IPS-18c (cell line): ENCODE results near the gene GPANK1.

Experiments used
- H3K4me3 ChIP-seq: 2 replicates; pipeline ENCODE4 v1.7.0; 2013; ENCODE audit warnings: low read depth, mild to moderate bottlenecking, low read length, moderate library complexity; ENCODE audit not compliant: insufficient read depth
- H3K9me3 ChIP-seq: one replicate; pipeline ENCODE4 v1.6.1; 2013; ENCODE audit warnings: mild to moderate bottlenecking, low read length, moderate library complexity; ENCODE audit not compliant: control insufficient read depth, insufficient read depth

GPANK1 gene

DNA sequence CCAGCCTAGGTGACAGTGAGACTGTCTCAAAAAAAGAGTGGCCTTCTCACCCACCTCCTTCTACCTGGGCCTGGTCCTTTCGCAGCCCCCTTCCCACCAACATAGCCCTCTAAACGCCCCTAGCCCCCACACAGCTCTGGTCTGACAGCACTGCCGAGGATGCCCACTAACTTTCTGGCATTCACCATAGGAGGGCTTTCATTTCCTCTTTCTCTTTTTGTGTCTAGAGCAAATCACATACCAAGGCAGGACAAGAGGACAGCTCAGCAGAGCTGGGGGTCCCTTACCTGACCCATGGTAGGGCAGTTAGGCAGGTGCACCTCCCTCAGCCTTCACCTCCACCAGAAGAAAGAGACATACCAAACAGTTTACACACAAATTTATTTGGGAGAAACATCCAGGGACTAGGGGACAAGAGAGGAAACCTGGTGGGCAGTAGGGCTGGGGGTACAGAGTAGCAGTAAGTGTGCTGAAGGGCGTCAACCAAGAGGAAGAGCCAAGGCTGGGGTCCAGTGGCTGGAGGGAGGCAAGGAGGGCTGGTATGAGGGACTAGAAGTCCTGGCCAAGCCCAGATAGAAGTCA, 11.6 kb upstream of the GPANK1 start:
- Histone ChIP-seq H3K9me3 (peaks cover 6% of the 10 kb centered on the region), H3K4me3 (no peak overlapping the region)

DNA sequence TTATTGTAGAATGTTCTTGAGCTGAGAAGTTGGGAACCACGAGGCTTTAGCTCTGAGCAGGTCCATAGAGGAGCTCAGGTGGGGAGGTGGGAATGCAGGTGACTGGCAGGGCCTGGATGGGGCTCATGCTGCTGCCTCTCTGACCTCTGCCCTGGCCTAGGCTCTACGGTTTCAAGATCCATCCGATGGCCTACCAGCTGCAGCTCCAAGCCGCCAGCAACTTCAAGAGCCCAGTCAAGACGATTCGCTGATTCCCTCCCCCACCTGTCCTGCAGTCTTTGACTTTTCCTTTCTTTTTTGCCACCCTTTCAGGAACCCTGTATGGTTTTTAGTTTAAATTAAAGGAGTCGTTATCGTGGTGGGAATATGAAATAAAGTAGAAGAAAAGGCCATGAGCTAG, 4.9 kb upstream of the GPANK1 start, which contains the start of gene LY6G5B:
Gene LY6G5B, plus strand, starts transcription at position 301 of the 400 bp plus-strand sequence. CDS start 975 bp downstream, outside the sequence.
- Histone ChIP-seq H3K4me3 (no peak within 1 kb of the TSS), H3K9me3 (peaks cover 2% of the 10 kb centered on the region)

DNA sequence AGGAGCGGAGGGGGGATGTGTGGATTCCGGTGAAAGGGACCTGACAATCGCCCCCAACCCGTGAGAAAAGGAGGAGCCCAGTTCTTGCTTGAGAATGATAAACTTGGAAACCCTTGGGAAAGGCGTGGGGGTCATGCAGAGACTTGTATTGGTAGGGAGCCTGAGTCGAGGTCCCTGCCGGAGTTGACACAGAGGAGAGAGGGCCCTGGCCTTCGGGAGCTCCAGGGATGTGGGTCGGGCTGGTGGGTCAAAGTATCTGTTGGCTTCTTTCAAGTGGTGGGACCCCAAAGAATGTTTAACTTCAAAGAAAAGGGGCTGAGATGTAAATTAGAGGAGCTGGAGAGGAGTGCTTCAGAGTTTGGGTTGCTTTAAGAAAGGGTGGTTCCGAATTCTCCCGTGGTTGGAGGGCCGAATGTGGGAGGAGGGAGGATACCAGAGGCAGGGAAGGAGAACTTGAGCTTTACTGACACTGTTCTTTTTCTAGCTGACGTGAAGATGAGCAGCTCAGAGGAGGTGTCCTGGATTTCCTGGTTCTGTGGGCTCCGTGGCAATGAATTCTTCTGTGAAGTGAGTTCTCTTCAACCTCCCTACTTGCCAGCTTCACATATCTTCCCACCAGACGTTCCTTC, 1.7 kb upstream of the GPANK1 start:
- Histone ChIP-seq H3K4me3 (peak overlapping the region; percentile 89), H3K9me3 (no peaks in the 10 kb centered on the region)

DNA sequence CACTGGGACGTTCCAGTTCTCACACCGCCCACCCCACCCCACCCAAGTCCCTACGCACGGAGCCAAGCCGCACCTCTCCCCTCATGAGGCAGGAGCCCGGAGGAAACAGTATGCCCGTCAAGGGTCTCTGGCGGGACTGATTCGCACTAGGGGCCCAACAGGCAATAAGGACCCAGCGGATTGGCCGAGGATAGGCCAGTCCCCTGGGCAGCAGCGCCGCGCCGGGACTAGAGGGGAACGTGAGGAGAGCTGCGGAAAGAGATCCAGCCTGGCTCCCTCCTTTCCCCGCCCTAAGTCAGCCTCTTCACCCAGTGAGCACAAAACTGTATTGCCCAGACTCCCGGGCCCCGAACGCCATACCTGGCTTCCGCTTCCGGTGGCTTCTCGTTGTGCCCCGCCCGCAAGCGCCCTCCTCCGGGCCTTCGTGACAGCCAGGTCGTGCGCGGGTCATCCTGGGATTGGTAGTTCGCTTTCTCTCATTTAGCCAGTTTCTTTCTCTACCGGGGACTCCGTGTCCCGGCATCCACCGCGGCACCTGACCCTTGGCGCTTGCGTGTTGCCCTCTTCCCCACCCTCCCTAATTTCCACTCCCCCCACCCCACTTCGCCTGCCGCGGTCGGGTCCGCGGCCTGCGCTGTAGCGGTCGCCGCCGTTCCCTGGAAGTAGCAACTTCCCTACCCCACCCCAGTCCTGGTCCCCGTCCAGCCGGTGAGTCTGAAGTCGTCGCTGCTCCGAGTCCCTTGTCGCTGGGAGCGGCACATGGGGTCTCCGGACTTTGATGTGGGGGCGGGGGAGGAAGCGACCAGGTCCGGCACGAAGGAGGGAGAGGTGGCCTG, 922 bp upstream of the GPANK1 start, which contains the start of gene CSNK2B:
Gene CSNK2B, plus strand, starts transcription at position 580 of the 836 bp plus-strand sequence. CDS start 752 bp downstream, outside the sequence.
- peak within 1 kb of the TSS; percentile 95 for H3K4me3 ChIP-seq
- no peaks in the 10 kb centered on the region for H3K9me3 ChIP-seq

DNA sequence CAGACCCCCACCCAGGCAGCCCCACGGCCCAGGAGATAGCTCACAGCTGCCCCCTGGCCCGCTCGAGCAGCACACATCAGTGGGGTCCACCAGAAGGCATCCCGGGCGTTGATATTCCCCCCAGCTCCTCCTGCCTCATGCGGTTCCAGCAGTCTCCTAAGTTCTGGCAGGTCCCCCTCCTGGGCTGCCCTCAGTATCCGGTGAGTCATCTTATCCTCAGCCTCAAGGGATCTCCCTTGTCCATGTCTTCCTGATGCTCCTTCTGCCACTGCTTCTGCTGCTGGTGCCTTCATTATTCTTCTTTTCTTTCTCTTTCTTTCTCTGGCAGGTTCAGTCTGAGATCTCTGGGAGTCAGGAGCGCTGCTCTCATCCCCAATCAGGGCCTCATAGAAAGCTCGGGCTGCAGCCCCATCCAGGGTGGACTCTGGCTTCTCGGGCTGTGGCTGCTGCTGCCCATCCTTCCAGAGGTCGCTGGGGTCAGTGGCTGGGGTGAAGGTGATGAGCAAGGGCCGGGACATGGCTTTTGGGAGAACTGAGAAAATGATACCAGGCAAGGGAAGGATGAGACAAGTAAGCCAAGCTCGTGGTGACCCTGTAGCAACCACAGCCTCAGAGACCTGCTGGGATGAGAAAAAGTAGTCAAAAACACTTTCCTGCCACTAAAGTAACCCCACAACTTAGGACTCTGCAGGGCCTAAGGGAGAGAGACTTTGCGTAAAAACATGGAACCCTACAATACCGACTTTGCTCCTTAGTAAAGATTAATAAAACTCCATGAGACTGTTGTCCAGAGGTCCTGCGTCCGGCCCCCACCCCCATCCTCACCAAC, 622 bp downstream of the GPANK1 start:
- Histone ChIP-seq H3K4me3 (peak overlapping the region; percentile 95), H3K9me3 (no peaks in the 10 kb centered on the region)

DNA sequence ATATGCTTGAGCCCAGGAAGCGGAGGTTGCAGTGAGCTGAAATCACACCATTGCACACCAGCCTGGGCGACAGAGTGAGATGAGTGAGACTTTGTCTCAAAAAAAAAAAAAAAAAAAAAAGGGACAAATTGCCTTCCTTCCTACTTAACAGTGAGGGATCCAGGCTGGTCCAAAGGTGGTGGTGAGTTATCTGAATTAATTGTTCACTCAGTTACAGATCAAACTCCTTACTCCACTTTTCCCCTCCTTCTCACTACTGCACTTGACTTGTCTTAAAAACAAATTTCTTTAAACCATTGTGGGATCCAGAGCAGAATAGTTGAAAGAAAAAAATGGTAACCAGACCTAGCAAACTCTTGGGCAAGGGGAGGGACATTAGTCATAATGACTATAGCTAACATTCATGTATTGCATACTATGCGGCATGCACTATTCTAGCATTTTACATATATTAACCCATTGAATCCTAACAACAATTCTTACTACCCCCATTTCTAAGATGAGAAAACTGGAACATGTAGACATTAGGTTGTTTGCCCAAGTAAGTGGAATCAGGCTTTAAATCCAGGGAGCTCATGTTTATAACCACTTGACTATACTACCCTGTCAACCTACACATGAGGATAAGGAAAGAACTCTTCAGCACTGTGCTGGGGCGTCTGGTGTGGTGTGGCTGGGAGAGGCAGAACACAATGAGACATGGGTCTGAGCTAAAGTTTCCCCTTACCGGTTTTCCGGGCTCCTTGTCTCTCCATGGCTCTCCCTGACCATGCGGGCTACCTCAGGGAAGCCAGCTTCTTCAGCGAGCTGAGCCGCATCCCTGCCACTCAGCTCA, 1.5 kb downstream of the GPANK1 start:
- Histone ChIP-seq H3K9me3 (no peaks in the 10 kb centered on the region), H3K4me3 (peak overlapping the region; percentile 95; the same call in 1 of the 2 replicates)

DNA sequence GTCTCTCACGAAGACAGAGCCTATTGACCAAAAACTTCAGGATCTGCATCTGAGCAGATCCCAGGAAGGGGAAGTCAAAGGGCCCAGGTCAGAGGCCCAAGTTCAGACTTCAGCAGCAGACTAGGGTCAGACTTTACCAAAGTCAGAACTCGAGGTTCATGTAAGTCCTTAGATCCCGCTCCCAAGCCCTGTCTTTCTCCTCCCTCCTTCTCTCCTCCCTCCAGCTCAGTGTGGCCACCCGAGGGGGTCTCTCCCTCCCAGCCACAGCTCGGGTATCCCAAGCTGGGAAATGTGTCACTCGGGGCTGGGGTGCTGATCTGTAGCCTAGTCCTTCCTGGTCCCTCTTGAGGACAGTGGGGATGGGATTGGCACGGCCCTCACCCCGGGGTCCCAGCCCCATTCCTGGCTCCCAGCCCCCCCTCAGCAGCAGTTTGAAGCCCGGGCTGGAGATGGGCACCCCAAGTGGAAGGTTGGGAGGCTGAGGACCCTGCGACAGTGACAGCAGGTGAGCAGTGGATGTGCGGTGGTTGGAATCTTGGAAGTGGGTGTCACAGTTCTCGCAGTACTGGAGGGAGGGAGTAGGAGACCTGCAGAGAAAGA, 2.6 kb downstream of the GPANK1 start:
- H3K4me3 ChIP-seq: no peak overlapping the region

DNA sequence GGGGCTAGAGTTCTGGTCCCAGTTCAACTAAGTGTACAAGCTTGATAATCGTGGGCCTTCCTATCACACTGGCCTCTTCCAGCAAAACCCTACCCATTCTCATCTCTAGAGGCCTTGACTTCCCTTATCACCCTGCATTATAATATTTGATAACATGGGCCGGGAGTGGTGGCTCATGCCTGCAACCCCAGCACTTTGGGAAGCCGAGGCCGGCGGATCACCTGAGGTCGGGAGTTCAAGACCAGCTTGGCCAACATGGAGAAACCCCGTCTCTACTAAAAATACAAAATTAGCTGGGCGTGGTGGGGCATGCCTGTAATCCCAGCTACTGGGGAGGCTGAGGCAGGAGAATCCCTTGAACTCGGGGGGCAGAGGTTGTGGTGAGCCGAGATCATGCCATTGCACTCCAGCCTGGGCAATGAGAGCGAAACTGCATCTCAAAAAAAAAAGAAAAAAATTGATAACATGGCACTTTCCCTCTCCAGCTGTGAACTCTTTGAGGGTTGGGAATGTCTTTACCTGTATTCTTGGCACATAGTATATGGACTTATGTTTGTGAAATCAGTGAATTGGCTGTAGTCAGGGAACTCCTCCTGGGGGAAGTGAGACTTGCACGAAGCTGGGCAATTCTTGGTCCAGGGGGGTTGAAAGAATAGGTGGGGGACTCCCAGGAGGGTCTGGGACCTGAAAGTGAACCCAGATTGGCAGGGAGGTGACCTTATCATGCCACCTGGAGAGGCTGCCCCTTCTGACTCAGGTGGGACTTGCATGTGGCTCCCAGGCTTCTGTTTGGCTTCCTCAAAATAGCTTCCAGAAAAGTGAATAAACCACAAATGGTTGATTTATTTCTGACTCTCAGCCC, 3.3 kb downstream of the GPANK1 start:
- no peaks in the 10 kb centered on the region for H3K9me3 ChIP-seq
- H3K4me3 ChIP-seq: peak overlapping the region; percentile 88

More for the DNA sequence above, 2.6 kb downstream of the GPANK1 start:
- H3K9me3 ChIP-seq: no peaks in the 10 kb centered on the region

DNA sequence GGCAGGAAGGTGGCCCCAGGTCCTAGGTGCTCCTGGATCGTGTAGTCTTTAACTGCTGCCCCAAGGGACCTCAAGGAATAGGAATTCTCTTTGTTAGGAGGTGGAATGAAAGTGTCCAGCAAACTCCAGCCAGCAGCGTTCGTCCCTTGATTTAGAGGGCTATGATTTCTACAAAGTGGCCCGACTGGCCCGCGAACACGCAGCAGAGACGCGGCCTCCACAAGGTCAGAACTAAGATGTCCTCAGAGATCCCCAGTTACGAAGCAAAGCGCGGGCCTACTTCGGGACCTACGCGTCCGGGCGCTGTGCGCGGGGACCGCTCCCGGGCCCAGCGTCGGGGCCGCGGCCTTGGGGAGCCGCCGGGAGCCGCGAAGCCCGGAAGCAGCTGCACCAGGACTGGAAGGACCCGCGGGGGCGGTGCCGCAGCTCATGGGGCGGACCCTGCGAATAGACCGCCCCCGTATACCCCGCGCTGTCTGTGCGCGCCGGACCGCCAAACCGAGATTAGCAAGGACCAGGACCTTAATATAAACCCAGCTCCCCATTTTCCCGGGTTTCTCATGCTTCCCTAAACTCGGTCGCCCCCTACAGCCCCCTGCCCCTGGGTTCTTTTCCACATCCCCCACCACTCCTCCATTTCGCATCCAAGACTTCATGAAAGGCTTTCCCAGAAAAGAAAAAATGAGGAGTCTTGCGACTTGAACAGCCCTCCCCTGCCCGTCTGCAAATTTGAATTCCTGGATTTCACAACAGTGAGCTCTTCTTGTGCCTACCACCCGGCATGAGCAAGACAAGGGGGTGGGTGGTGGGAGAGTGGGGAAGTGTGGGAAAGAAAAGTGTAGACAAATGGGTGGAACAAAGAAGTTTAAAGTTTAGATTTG, 4.2 kb downstream of the GPANK1 start, which contains the start of gene C6orf47:
Gene C6orf47, minus strand, starts transcription at position 398 of the 881 bp plus-strand sequence. CDS start 831 bp downstream, outside the sequence.
- Histone ChIP-seq H3K4me3 (peak within 1 kb of the TSS; percentile 88), H3K9me3 (no peaks in the 10 kb centered on the region)

DNA sequence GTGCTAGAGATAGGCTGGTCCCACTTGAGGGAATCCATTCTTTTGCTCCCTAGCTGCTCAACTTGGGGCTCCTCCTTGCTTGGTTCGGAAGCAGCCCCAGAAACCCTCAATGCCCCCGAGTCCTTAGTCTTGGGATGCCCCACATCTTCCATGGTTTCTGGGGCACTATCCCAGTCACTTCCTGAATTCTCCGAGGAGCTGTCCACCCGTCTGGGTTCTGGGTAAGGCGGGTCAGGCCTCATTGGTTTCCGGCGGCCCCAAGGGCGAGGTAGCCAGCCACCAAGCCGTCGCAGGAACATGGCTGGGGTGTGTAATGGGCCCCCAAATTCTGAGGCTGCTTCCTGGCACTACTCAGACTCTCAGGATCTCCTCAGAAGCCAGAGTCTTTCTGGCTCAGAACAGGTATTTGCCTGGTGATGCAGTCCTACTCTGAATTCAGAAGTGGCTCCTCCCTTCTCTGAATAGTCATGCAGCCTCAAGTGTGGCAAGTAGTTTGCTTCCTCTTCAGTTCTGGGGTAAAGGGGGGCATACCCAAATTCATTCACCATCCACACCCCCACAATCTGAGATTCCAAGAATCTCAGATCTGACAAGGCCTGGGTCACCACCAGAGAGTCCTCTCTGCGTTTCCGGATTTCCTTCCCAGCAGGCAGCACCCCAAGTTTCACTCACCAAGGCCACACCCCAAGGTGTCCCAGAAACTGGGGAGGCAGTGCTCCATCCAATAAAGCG, 5.0 kb downstream of the GPANK1 start:
- no peaks in the 10 kb centered on the region for H3K9me3 ChIP-seq
- H3K4me3 ChIP-seq: peak overlapping the region; percentile 88

DNA sequence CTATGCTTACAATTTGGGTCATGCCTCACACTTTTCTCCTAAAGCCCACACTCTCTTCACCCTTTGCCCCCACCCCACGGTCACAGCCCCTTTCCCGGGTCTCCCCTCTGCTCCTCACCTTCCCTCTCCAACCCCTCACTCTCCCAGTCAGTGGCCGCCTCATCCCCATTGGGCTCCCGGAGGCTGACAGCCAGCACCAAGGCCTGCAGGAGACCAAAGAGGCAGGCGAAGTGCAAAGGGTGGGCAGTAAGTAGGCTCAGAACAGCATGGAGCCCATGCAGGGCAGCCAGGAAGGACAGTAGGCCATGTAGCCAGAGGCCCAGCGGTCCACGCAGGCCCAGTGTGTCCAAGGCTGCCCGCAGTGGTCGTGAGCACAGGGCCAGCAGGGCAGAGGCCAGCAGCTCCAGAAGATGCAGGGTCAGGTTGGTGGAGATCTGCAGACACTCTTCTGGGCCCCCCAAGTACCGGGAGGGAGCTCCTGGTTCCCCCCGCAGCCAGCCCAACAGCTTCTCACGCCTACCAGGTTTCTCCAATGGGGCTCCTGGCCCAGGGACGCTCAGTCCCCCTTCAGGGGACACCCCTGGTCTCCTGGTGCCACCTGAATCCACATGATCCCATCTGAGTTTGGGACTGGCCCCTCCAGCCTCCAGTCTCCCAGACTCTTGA, 5.7 kb downstream of the GPANK1 start:
- Histone ChIP-seq H3K4me3 (peak overlapping the region; percentile 88; the same call in 1 of the 2 replicates), H3K9me3 (no peaks in the 10 kb centered on the region)

DNA sequence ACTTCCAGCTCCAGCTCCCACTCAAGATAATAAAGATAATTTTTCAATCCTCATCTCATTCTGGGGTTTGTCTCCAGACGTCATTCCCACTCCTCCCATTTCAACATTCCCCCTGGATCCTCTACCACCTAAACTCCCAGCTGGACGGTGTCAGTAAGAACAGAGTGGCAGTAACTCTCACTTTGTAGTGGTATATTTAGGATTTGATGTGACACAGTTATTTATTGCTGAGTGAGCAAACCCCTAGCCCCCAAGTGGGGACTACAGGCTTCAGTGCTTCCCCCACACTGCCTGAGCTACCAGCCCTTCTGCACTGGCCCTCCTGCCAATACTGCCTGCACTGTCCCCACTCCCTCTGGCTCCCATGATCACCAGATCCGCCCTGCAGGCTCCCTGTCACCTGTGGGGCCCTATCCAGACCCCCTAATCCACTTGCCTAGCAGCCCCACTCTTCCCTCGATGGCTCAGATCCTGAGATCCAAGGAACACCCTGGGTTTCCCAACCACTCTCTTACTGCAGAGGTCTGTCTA, 6.6 kb downstream of the GPANK1 start:
- H3K9me3 ChIP-seq: no peaks in the 10 kb centered on the region
- H3K4me3 ChIP-seq: no peak overlapping the region
